ENCODE data around the gene SFR1.
A peak's percentile ranks its signal among the peaks of the same experiment; 100 is the strongest.

Gene SFR1, protein sequence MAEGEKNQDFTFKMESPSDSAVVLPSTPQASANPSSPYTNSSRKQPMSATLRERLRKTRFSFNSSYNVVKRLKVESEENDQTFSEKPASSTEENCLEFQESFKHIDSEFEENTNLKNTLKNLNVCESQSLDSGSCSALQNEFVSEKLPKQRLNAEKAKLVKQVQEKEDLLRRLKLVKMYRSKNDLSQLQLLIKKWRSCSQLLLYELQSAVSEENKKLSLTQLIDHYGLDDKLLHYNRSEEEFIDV

DNA sequence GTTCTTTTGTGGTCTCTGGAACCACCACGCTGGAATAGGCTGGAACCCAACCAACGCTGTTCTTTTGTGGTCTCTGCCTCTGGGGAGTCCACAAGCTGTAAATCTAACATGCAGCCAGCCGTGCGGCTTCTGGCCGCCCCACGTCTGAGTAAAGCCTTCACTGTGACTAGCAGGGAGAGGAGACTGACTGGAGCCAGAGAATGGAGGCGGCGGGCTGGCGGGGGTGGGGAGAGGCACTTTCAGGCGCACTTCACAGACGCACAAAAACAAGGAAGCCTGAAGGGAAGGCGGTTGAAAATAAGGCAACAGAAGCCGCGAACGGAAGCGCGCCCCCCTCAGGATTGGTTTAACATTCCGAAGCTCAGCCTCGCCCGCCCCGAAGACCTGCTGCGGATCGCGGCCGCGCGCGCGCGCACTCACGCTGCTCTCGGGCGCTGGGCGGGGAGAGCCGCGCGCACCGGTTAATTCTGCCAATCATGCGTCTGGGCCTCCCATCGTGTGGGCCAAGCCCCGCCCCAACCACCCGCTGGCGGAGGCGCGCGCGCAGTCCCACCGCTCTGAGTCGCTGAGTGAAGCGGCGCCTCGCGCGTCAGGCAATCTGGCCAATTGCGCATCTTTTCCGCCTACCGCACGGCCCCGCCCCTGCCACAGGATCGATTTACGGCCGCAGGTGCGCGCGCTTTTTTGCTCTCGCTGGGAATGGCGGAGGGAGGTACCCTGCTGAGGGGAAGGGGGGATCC is at the start of gene SFR1:
SFR1 (plus strand) TSS at position 687 of the 740 bp plus-strand sequence; CDS start at position 700, 13 bp downstream.
- peak; percentile 99 for DNase-seq (ENCODE audit: low spot score)

DNA sequence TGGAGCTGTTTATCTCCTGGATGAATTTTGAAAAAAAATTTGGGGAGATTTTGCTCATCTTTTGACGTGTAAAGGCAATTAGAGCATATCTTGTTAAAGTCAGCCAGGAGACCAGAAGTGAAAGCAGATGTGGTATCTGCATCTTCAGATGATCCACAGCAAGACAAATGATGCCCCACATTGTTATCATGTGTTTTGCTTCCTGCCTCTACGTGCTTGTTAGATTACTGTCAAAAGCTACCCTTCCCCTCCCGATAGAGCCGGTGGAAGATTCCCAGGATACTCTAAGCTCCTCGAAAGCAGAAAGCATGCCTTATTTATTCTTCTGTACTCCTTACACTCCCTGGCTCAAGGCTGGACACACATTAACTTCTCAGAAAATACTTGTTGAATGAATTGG is 49.2 kb upstream of the SFR1 start:
- DNase-seq (ENCODE audit: low spot score) = no peak

GRCh38 chr10:104074505-104074904 is 47.5 kb upstream of the SFR1 start:
- DNase-seq (ENCODE audit: low spot score) = no peak

- DNase-seq (ENCODE audit: low spot score) = peak; percentile 81
These were observed 45.2 kb upstream of the SFR1 start for GRCh38 chr10:104076743-104077160.

DNA sequence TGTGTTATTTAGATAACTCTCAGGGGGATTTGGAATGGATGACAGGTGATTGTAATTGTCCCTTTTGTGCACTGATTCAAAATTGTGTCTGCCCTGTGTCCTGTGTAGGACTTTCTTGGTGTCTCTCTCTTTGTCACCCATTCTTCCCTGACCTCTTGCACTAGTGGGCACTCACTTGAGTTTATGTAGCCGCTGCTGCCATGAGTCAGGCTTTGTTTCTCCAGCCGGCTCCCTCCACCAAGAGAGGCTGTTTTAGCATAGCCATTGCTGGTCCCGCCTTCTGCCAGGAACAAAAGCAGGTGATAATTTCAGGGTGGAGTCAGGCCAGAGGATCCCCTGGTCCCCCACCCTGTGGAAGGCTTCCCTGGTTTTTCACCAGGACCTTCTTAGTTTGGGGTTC is 44.7 kb upstream of the SFR1 start:
- DNase-seq (ENCODE audit: low spot score) = peak; percentile 23

DNA sequence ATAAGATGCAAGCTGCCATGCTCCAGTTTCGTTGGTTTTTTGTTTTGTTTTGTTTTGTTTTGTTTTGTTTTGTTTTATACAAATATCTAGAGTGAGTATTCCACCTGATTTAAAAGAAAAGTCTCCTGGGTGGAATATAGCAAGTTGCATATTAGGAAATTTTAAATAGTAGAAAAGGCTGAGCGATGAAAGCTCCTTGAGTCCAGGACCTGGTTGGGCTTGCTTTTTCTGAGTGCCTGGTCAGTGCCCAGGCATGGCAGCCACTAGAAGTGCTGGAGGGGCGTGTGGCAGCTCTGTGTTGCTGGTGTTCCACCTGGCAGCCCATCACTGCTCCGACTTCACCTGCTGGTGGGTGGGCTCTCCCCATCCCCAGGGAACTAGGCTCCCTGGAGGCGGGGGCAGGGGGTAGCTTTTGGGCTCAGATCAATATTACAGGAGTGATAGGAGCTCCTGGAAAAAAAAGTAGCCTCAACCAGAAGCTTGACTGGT is 44.3 kb upstream of the SFR1 start:
- no peak for DNase-seq (ENCODE audit: low spot score)

DNA sequence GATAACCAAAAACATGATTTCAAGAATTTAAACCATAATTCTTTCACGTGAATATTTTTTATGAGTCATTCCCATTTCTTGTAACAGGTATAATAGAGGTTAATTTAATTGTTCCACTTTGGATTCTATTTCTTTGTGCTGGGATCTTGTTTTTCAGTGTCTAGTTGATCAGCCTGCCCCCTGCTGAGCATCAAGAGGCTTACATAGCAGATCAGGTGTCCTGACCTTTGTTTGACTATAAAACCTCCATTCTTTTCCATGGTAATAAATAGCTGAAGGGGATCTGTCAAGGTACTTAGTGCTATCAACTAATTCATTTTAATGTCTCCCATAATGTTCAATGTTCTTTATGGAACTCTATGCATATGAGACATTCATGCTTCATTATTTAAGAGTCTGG is 41.2 kb upstream of the SFR1 start:
- peak; percentile 14 for DNase-seq (ENCODE audit: low spot score)

DNA sequence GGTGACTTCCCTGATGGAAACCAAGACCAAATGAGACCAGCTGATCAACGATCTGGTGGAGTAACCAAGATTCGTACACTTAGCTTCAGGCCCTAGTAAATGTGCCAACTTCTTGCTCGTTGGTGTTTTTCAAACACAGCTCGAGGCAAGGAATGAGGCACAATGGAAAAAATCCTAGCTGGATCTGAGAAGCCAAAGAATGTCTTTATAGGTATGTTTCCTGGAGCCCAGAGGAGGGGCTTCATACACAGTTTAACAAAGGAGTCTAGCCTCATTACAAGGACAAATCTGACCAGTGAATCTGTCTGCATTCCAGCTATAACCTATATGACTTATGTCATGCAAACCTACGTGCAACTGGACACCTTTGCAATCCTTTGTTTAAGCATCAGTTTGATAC is 40.0 kb upstream of the SFR1 start:
- DNase-seq (ENCODE audit: low spot score) = no peak

DNA sequence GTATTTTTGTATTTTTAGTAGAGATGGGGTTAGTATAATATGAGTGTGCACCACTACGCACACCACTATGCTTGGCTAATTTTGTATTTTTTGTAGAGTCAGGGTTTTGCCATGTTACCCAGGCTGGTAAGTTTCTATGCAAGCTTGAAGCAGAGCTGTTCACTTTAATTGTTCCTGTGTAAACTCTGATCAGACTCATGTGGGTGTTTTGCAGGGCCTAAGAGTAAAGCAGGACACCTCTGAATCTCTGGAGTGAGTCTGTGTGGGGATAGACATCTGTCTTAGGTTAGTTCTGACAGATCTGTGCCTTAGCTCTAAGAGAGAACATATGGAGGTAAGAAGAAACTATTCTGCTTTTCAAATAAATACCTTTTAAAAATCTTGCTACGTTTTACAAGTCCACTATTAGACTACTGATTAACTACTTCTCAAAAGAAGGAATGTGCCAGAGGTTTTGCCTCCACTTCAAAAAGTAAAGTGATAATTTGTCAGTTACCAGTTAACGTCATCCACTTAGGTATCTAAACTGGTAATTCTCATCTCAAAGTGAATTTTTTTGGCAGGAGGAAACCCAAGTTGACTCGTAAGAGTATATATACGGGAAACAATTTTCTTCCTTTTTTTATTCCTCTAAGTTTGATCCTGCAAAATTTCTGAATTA is 37.4 kb upstream of the SFR1 start:
- DNase-seq (ENCODE audit: low spot score) = no peak

- DNase-seq (ENCODE audit: low spot score) = no peak
These were observed 36.1 kb upstream of the SFR1 start, which contains the start of gene COL17A1 for GRCh38 chr10:104085801-104086400. TSS of gene COL17A1 (minus strand) at chr10:104085880. CDS start at chr10:104080673, 5,207 bp downstream.

DNA sequence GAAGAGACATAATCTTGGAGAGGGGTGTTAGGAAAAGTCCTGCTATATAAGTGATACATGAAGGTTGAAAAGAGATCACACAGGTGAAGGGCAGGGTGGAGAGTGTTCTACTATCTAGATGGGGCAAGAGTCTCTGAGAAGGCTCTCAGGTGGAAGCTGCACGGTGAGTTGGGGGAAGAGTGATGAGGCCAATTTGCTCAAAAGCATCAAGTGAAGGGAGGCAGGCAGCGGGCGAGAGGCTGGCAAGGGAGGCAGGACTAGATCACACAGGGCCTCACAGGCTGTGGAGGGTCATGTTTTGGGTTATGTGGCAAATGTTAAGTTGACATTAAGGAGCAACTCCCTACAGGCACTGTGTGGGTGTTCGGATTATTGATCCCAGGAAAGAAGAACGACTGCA is 33.7 kb upstream of the SFR1 start:
- no peak for DNase-seq (ENCODE audit: low spot score)

DNA sequence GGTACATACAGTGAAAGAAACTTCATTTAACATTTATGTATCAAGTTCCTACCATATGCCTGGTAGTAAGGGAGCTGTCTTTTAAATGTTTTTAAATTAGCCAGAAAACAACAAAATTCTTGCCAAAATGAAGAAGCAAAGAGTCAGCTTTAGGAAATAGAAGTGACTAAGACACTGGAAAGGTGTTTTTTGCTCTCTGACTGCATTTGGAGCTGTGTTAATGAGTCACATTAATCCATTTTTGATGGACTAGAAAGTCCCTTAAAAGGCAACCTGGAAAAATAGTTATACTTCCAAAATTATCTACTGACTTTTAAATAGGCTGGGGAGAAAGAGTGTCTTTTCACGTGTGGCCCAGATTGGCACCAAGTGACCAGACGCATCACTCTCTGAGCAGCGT is 32.4 kb upstream of the SFR1 start:
- DNase-seq (ENCODE audit: low spot score) = no peak

- no peak for DNase-seq (ENCODE audit: low spot score)
These were observed 31.4 kb upstream of the SFR1 start for GRCh38 chr10:104090611-104091010.

GRCh38 chr10:104092749-104093148 is 29.2 kb upstream of the SFR1 start:
- no peak for DNase-seq (ENCODE audit: low spot score)

DNA sequence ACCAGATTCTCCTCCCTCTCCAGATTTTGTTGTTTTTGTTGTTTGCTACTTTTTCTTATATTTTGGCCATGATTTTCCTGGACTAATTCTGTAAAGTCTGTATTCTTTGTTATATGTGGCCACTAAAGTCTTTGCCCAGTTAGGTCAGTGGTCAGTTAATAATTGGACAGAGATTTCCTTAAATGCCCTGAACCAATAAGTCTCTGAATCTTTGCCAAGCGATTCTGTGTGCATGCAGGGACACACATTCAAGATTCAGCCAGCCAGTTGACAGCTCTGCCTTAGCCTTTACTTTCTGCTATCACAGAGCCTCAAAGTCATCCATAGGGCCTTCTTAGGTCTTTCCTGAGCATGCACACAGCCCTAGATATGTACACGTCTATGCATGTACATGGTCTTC is 25.3 kb upstream of the SFR1 start:
- DNase-seq (ENCODE audit: low spot score) = no peak

- no peak for DNase-seq (ENCODE audit: low spot score)
These were observed 23.5 kb upstream of the SFR1 start for GRCh38 chr10:104098358-104098925.

DNA sequence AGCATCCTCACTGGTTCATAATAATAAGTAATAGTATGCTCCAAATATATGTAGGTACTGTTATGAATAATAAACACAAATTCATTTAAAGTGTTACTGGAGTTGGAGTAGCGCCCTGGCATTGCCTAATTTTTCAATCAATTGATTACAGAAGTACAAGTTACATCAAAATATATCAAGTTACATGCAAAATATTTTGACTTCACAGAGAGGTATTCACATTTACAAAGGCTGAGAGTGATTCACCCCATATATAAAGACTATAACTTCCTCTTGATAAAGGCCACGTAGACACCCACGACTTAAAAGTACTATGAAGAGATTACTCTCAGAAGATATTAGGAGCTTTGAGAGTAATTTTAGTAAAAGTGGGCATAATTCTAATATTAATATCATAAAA is 22.7 kb upstream of the SFR1 start:
- no peak for DNase-seq (ENCODE audit: low spot score)

DNA sequence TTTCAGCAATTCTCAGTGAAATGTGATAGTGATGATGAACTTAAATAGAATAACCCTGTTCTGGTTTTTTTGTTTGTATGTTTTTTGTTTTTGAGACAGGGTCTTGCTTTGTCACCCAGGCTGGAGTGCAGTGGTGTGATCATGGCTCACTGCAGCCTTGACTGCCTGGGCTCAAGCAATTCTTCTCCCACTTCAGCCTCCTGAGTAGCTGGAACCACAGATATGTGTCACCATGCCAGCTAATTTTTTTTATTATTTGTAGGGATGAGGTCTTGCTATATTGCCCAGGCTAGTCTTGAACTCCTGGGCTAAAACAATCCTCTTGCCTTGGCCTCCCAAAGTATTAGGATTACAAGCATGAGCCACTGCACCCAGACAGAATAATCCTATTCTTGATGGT is 22.0 kb upstream of the SFR1 start:
- no peak for DNase-seq (ENCODE audit: low spot score)

DNA sequence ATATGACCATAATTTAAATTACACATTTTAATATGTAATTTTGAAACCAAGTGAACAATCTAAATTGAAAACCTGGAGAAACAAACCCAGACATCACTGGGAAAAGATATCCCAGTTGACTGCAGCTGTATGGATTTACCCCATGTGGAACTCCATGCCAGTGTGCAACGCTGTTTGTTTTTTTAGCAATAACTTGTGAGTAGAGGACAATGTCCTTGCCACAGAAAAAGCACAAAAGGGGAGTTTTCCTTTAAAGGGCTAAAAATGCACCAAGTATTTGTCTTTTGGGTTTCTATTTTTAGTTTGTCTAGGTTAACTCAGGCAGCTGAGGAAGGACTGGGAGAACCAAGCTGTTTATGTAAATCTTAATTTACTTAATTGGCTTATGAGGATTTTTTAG is 21.2 kb upstream of the SFR1 start:
- no peak for DNase-seq (ENCODE audit: low spot score)

- DNase-seq (ENCODE audit: low spot score) = no peak
These were observed 20.1 kb upstream of the SFR1 start for GRCh38 chr10:104101902-104102301.

DNA sequence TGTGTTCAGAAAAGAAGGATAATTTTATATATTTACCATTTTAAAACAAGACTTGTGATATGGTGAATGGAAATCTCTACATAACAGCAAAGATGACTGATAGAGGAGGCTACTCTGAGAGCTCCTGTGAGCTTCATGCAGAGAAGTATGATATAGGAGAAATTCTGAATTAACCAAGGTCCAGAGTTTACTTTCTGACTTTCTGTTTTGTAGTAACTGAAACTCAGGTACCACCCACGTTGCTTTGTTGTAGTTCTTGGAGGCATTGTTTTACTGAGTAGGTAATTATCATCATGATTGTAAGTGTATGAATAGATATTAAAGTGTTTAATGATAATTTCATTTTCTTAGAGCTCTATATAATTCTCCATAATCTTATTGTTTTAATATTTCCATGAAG is 18.0 kb upstream of the SFR1 start:
- no peak for DNase-seq (ENCODE audit: low spot score)

GRCh38 chr10:104104418-104104817 is 17.6 kb upstream of the SFR1 start:
- DNase-seq (ENCODE audit: low spot score) = no peak
